PFSK-1 (cell line): ENCODE results near the gene ACADS.

Source experiments
- FOXP2 ChIP-seq: optimal IDR thresholded peaks from 2 replicates; pipeline ENCODE3; 2011; ENCODE audit warnings: borderline replicate concordance, control low read depth, inconsistent platforms; ENCODE audit not compliant: insufficient read depth; ENCODE audit errors: extremely low read length, extremely low read depth
- POLR2AphosphoS5 ChIP-seq: IDR thresholded peaks from 2 replicates; pipeline ENCODE4 v1.6.1; 2012; ENCODE audit warnings: low read depth, mild to moderate bottlenecking, control low read depth, low read length, moderate library complexity
- SIN3A ChIP-seq: IDR thresholded peaks from 2 replicates; pipeline ENCODE4 v1.6.1; 2012; ENCODE audit warnings: mild to moderate bottlenecking, low read length, moderate library complexity, borderline replicate concordance; ENCODE audit not compliant: insufficient read depth
- TAF1 ChIP-seq: IDR thresholded peaks from 2 replicates; pipeline ENCODE4 v1.6.1; 2012; ENCODE audit warnings: low read length, control low read depth, borderline replicate concordance; ENCODE audit not compliant: insufficient read depth
- TF ChIP-seq, protein P1 (sequence below), 2 experiments: IDR thresholded peaks; 2 replicates each; pipeline versions ENCODE4 v1.6.1 to v1.8.0; 2011 to 2012; ENCODE audit warnings: low read depth in 2 of 2, low read length in 2 of 2, control low read depth in 1 of 2, inconsistent platforms in 1 of 2, mild to moderate bottlenecking in 1 of 2, moderate library complexity in 1 of 2; ENCODE audit not compliant: insufficient read depth in 1 of 2

ACADS gene

GRCh38 chr12:120692524-120693033 is 33.0 kb upstream of the ACADS start:
- TF ChIP-seq FOXP2 = no peak
- peak; percentile 69; the same call in 1 of the 2 replicates for TF ChIP-seq SIN3A

DNA sequence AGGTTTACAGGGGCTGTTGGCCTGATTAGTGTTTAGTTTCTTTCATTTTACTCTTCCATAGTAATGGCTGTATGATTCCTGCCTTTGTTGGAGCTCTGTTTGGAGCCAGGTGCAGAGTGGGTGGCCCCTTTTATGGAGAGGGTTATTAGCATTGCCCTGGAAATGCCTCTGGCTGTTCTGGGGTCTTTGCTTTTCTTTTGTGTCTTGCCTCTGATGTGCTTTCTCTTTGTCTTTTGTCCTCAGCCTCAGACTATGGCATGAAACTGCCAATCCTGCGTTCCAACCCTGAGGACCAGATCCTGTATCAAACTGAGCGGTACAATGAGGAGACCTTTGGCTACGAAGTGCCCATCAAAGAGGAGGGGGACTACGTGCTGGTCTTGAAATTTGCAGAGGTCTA is 31.8 kb upstream of the ACADS start:
- TF ChIP-seq FOXP2 (no peak), POLR2AphosphoS5 (no peak), SIN3A (no peak), TAF1 (no peak)
- TF ChIP-seq, protein P1, sequence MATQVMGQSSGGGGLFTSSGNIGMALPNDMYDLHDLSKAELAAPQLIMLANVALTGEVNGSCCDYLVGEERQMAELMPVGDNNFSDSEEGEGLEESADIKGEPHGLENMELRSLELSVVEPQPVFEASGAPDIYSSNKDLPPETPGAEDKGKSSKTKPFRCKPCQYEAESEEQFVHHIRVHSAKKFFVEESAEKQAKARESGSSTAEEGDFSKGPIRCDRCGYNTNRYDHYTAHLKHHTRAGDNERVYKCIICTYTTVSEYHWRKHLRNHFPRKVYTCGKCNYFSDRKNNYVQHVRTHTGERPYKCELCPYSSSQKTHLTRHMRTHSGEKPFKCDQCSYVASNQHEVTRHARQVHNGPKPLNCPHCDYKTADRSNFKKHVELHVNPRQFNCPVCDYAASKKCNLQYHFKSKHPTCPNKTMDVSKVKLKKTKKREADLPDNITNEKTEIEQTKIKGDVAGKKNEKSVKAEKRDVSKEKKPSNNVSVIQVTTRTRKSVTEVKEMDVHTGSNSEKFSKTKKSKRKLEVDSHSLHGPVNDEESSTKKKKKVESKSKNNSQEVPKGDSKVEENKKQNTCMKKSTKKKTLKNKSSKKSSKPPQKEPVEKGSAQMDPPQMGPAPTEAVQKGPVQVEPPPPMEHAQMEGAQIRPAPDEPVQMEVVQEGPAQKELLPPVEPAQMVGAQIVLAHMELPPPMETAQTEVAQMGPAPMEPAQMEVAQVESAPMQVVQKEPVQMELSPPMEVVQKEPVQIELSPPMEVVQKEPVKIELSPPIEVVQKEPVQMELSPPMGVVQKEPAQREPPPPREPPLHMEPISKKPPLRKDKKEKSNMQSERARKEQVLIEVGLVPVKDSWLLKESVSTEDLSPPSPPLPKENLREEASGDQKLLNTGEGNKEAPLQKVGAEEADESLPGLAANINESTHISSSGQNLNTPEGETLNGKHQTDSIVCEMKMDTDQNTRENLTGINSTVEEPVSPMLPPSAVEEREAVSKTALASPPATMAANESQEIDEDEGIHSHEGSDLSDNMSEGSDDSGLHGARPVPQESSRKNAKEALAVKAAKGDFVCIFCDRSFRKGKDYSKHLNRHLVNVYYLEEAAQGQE (IDR thresholded peaks at IDR 0.05; ENCODE audit: insufficient read depth in 1 of 2, low read depth in 2 of 2, low read length in 2 of 2) = no peak

DNA sequence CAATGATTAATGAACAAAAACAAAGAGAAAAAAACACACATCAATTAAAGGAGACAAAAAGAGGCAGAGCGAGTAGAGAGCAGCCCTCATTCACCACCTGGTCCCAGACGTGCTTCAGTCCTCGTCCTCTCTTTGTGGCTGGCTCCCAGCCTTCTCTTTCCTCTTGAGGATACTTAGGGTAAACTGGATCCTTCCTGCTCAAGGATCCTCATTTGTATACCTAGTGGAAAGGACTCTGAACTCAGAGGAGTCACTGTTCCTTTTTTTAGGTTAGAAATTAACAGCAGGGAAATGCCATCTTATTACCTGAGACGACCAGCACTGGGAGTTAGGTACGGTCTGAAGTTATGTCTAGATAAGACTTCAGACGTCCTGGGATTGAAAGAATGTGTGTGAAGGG is 29.0 kb upstream of the ACADS start:
- TF ChIP-seq FOXP2 = no peak
- no peak for TF ChIP-seq POLR2AphosphoS5
- TF ChIP-seq, protein P1 (IDR thresholded peaks at IDR 0.05; ENCODE audit: insufficient read depth in 1 of 2, low read depth in 2 of 2, low read length in 2 of 2) = no peak
- TF ChIP-seq SIN3A = no peak
- no peak for TF ChIP-seq TAF1

DNA sequence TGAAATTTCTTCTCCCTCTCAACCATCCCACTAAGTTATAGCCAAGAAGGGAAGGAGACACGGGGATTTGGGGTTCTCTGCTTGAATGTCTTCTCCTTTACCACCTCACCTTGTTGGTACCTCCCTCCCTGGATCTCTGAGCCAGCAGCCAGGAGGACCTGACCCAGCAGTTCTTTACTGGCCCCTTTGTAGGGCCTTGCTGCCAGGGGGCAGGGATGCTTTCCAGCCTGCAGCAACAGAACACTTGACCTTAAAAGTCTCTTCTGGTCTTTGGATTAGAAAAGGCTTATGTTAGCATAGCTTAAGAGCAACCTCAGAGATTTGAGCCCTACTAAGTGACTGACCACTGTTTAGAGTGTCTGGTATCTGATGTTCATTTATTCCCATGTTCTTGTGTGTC is 28.3 kb upstream of the ACADS start:
- TF ChIP-seq POLR2AphosphoS5 (no peak), SIN3A (no peak), FOXP2 (no peak), TAF1 (no peak)
- TF ChIP-seq, protein P1 (IDR thresholded peaks at IDR 0.05; ENCODE audit: insufficient read depth in 1 of 2, low read depth in 2 of 2, low read length in 2 of 2) = no peak

DNA sequence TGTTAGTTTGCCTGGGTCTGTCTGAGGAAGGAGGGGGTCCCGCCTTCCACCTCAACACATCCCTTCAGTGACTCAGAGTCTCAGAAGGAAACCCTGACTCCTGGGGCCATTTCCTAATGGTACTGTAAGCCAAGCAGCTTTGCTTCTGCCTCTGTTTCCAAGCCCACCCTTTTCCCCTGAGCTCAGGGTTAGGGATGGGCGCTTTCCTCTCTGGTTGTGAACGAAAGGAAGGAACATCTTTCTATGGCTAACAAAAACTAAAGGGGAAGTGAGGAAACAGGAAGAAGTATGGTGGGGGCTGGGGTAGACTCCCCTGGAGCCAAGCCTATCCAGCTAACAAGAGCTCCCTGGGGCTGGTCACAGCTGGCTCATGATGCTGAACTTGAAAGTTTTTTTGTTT is 27.0 kb upstream of the ACADS start:
- TF ChIP-seq, protein P1 (IDR thresholded peaks at IDR 0.05; ENCODE audit: insufficient read depth in 1 of 2, low read depth in 2 of 2, low read length in 2 of 2) = no peak
- TF ChIP-seq TAF1 = no peak
- TF ChIP-seq POLR2AphosphoS5 = no peak
- TF ChIP-seq SIN3A = no peak
- TF ChIP-seq FOXP2 = no peak

DNA sequence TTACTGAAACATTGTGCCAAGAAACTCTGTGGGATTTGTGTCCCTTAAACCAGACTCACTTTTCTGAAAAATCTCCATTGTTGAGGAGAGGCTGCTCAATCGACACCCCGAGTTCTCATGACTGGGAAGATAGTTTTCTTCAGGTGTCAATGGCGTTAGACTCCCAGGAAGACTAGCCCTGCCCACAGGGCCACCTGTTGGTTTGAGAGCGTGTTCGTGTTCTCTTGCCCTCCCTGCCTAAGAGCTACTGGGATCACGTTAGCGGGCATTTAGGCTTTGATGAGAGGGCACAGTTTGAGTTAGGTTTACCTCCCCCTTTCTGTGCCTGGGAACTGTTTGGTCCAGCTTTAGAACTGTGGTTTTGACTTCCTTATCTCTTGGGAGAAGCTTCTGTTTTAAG is 26.1 kb upstream of the ACADS start:
- TF ChIP-seq FOXP2 (no peak), TAF1 (no peak), SIN3A (no peak), POLR2AphosphoS5 (no peak)
- TF ChIP-seq, protein P1 (IDR thresholded peaks at IDR 0.05; ENCODE audit: insufficient read depth in 1 of 2, low read depth in 2 of 2, low read length in 2 of 2) = no peak
